Measurements from ENCODE around the gene IPCEF1.

DNA sequence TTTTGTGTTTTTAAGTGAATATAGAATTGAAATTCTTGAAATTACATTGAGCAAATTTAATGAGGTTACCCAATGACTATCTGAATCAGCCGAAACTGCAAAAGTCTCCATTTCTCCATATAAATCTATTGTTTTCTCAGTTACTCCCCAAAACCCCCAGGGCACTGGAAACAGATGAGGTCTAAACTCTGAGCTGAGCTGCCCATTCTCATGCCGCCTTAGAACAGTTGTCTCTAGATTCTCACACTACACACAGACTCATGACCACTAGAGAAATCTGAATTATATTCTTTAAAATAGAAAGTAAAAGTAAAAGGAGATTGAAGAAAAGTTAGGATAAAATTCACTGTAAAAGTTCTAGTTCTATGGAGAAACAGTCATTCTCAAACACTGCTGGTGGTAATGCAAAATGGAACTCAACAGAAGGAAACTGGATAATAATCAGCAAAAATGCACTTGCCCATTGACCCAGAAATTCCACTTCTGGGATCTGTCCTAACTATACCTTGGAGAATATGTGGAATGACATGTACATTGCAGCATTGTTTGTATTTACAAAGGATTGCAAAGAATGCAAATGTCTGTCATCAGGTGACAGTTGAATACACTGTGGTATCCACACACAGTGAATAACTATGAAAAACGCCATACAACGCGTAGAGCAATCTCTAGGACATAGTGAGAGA, 125.5 kb downstream of the IPCEF1 start:
- TF ChIP-seq POLR2A (IDR thresholded peaks at IDR 0.05), result no peak
- TF ChIP-seq, protein P1, sequence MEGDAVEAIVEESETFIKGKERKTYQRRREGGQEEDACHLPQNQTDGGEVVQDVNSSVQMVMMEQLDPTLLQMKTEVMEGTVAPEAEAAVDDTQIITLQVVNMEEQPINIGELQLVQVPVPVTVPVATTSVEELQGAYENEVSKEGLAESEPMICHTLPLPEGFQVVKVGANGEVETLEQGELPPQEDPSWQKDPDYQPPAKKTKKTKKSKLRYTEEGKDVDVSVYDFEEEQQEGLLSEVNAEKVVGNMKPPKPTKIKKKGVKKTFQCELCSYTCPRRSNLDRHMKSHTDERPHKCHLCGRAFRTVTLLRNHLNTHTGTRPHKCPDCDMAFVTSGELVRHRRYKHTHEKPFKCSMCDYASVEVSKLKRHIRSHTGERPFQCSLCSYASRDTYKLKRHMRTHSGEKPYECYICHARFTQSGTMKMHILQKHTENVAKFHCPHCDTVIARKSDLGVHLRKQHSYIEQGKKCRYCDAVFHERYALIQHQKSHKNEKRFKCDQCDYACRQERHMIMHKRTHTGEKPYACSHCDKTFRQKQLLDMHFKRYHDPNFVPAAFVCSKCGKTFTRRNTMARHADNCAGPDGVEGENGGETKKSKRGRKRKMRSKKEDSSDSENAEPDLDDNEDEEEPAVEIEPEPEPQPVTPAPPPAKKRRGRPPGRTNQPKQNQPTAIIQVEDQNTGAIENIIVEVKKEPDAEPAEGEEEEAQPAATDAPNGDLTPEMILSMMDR (IDR thresholded peaks at IDR 0.05), result no peak
